Activated T-cell treated with anti-CD3 and anti-CD28 coated beads, Interleukin-2, amount 50 U/mL, for 24 hours (primary cell): Measurements from ENCODE around the gene ME1.
"Not testable (repeated sequence)": the region's sequence is repeated elsewhere in the genome, so short reads cannot be mapped to it uniquely, and the experiment has no call there.

Experiments used
- DNase-seq: peaks from one replicate; pipeline ENCODE4 v3.0.0-alpha.2; 2020
- H3K27ac Mint-ChIP-seq: 2 replicates; pipeline ENCODE4 v1.8.0; 2020; ENCODE audit warnings: mild to moderate bottlenecking, mixed read lengths
- H3K27me3 Mint-ChIP-seq: 2 replicates; pipeline ENCODE4 v1.8.0; 2020; ENCODE audit warnings: mixed read lengths
- H3K36me3 Mint-ChIP-seq: 2 replicates; pipeline ENCODE4 v1.8.0; 2020; ENCODE audit warnings: low read depth, mixed read lengths
- H3K4me1 Mint-ChIP-seq: 2 replicates; pipeline ENCODE4 v1.8.0; 2020; ENCODE audit warnings: low read depth, mixed read lengths
- H3K4me3 Mint-ChIP-seq: 2 replicates; pipeline ENCODE4 v1.8.0; 2020; ENCODE audit warnings: mild to moderate bottlenecking, moderate library complexity, mixed read lengths
- H3K9me3 Mint-ChIP-seq: 2 replicates; pipeline ENCODE4 v1.8.0; 2020; ENCODE audit warnings: mixed read lengths

ME1 gene

GRCh38 chr6:83287298-83287697, 143.6 kb downstream of the ME1 start:
- H3K27me3 Mint-ChIP-seq, result peaks cover 42% of the 10 kb centered on the region
- H3K9me3 Mint-ChIP-seq, H3K36me3 Mint-ChIP-seq, H3K27ac Mint-ChIP-seq, H3K4me1 Mint-ChIP-seq, DNase-seq, H3K4me3 Mint-ChIP-seq: not testable (repeated sequence)

DNA sequence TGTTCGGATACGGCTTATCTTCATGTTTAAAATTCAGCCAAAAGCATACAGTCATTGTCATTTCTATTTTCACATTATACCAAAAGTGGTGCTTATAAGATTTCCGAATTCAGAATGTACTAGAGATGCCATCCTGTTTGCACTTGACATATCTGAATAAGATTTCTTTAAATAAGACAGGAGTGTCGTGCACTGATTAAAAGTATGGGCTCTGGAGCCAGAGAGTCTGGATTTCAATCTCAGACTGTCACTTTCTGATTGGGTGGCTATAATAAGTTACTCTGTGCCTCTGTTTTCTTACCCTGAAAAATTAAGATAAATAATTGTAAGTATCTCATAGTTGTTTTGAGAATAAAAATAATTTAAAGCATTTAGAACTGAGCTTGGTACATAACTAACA, 144.9 kb downstream of the ME1 start:
- Mint-ChIP-seq H3K27ac (no peak overlapping the region), H3K4me1 (no peaks in the 10 kb centered on the region), H3K36me3 (no peaks in the 10 kb centered on the region), H3K9me3 (peaks cover 5% of the 10 kb centered on the region), H3K4me3 (no peak overlapping the region), H3K27me3 (peaks cover 32% of the 10 kb centered on the region)
- DNase-seq, result no peak

DNA sequence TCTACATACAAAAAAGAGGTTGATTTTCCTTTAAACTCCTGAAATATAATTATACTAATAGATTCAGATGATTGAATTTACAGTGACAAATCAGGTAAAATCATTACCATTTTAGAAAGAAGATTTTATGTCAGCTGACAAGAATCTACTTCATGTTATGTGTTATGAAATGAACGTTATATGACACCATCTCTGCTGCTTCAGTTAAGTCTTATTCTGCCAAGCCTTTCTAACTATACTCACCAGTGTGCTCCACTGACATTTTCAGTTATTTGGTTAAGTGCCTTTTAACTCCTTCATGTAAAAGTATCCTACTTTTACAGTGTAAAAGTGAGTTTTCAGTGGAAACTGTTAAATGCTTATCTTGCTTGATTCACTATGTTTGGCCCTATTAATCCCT, 157.3 kb downstream of the ME1 start:
- no peaks in the 10 kb centered on the region for H3K9me3 Mint-ChIP-seq
- no peak overlapping the region for H3K27ac Mint-ChIP-seq
- no peak overlapping the region for H3K4me3 Mint-ChIP-seq
- peaks cover 22% of the 10 kb centered on the region for H3K27me3 Mint-ChIP-seq
- peaks cover 10% of the 10 kb centered on the region for H3K4me1 Mint-ChIP-seq
- no peak for DNase-seq
- no peaks in the 10 kb centered on the region for H3K36me3 Mint-ChIP-seq

- Mint-ChIP-seq H3K27me3 (peaks cover 13% of the 10 kb centered on the region), H3K27ac (no peak overlapping the region), H3K4me3 (no peak overlapping the region), H3K9me3 (no peaks in the 10 kb centered on the region), H3K4me1 (peaks cover 10% of the 10 kb centered on the region), H3K36me3 (no peaks in the 10 kb centered on the region)
- DNase-seq, result no peak
Measured at GRCh38 chr6:83270971-83271719, 159.7 kb downstream of the ME1 start.

- DNase-seq, result no peak
- H3K4me1 Mint-ChIP-seq, result no peaks in the 10 kb centered on the region
- peaks cover 18% of the 10 kb centered on the region for H3K27me3 Mint-ChIP-seq
Measured at GRCh38 chr6:83265384-83265783, 165.5 kb downstream of the ME1 start.

GRCh38 chr6:83260577-83260976, 170.3 kb downstream of the ME1 start:
- H3K4me3 Mint-ChIP-seq, result no peak overlapping the region
- no peaks in the 10 kb centered on the region for H3K4me1 Mint-ChIP-seq
- H3K36me3 Mint-ChIP-seq, result no peaks in the 10 kb centered on the region
- H3K27ac Mint-ChIP-seq, result no peak overlapping the region
- H3K27me3 Mint-ChIP-seq, result peaks cover 22% of the 10 kb centered on the region
- no peaks in the 10 kb centered on the region for H3K9me3 Mint-ChIP-seq
- DNase-seq, result no peak

More at GRCh38 chr6:83265384-83265783, 165.5 kb downstream of the ME1 start:
- no peaks in the 10 kb centered on the region for H3K36me3 Mint-ChIP-seq
- no peak overlapping the region for H3K4me3 Mint-ChIP-seq
- H3K9me3 Mint-ChIP-seq, result no peaks in the 10 kb centered on the region
- no peak overlapping the region for H3K27ac Mint-ChIP-seq

DNA sequence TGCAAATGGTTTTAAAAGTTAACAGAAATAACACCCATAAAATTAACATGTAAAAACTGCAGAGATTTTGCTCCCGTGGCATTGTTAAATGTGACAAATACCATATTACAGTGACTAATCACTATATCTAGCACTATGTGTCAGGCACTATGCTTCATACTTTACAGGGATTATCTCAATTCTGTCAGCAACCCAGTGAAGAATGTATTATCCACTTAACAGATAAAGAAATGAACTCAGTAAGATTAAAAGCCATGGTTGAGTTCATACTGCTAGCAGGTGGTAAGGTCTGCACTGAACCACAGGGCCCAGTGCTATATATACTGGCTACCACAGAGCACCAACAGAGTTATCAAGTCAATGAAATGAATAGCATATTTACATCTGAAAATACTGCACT, 172.3 kb downstream of the ME1 start:
- peaks cover 20% of the 10 kb centered on the region for H3K27me3 Mint-ChIP-seq
- DNase-seq, result no peak
- no peak overlapping the region for H3K27ac Mint-ChIP-seq
- no peak overlapping the region for H3K4me3 Mint-ChIP-seq
- no peaks in the 10 kb centered on the region for H3K36me3 Mint-ChIP-seq
- H3K9me3 Mint-ChIP-seq, result no peaks in the 10 kb centered on the region
- H3K4me1 Mint-ChIP-seq, result no peaks in the 10 kb centered on the region

GRCh38 chr6:83257791-83258190, 173.1 kb downstream of the ME1 start:
- no peak for DNase-seq
- Mint-ChIP-seq H3K4me3 (no peak overlapping the region), H3K27ac (no peak overlapping the region), H3K4me1 (no peaks in the 10 kb centered on the region), H3K27me3 (peaks cover 15% of the 10 kb centered on the region), H3K9me3 (no peaks in the 10 kb centered on the region), H3K36me3 (no peaks in the 10 kb centered on the region)

DNA sequence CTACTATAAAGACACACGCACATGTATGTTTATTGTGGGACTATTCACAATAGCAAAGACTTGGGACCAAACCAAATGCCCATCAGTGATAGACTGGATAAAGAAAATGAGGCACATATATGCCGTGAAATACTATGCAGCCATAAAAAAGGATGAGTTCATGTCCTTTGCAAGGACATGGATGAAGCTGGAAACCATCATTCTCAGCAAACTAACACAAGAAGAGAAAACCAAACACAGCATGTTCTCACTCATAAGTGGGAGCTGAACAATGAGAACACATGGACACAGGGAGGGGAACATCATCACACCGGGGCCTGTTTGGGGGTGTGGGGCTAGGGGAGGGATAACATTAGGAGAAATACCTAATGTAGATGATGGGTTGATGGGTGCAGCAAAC, 174.1 kb downstream of the ME1 start:
- H3K9me3 Mint-ChIP-seq, H3K4me1 Mint-ChIP-seq, H3K36me3 Mint-ChIP-seq, H3K4me3 Mint-ChIP-seq, H3K27ac Mint-ChIP-seq, DNase-seq: not testable (repeated sequence)
- H3K27me3 Mint-ChIP-seq, result peaks cover 19% of the 10 kb centered on the region

- H3K4me3 Mint-ChIP-seq, result no peak overlapping the region
- no peaks in the 10 kb centered on the region for H3K4me1 Mint-ChIP-seq
- H3K9me3 Mint-ChIP-seq, result no peaks in the 10 kb centered on the region
- no peak overlapping the region for H3K27ac Mint-ChIP-seq
- H3K36me3 Mint-ChIP-seq, result no peaks in the 10 kb centered on the region
- H3K27me3 Mint-ChIP-seq, result peaks cover 17% of the 10 kb centered on the region
- no peak for DNase-seq
Measured at GRCh38 chr6:83252719-83253118, 178.1 kb downstream of the ME1 start.

DNA sequence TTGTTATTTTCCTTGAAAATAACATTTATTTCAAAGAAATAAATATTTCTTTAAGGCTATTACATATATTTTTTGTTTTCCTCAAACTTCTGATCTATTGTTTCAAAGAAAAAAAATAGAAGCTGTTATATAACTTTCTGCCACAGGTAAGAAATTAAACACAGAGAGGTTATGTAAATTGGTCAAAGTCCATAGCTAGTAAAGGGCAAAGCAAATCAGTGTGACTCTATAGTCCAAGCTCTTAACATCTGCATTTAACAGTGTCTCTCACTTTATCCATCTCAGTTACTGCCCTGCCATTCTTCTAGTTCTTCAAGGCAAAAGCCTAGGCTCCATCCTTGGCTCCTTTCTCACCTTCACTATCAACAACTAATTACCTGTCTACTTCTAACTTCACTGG, 180.6 kb downstream of the ME1 start:
- H3K9me3 Mint-ChIP-seq, result no peaks in the 10 kb centered on the region
- H3K4me1 Mint-ChIP-seq, result no peaks in the 10 kb centered on the region
- DNase-seq, result no peak
- H3K27ac Mint-ChIP-seq, result no peak overlapping the region
- no peaks in the 10 kb centered on the region for H3K36me3 Mint-ChIP-seq
- H3K4me3 Mint-ChIP-seq, result no peak overlapping the region
- H3K27me3 Mint-ChIP-seq, result peaks cover 14% of the 10 kb centered on the region

GRCh38 chr6:83247471-83247870, 183.4 kb downstream of the ME1 start:
- no peaks in the 10 kb centered on the region for H3K9me3 Mint-ChIP-seq
- H3K36me3 Mint-ChIP-seq, result no peaks in the 10 kb centered on the region
- DNase-seq, result no peak
- H3K27me3 Mint-ChIP-seq, result peaks cover 21% of the 10 kb centered on the region
- H3K4me1 Mint-ChIP-seq, result no peaks in the 10 kb centered on the region
- no peak overlapping the region for H3K4me3 Mint-ChIP-seq
- no peak overlapping the region for H3K27ac Mint-ChIP-seq

DNA sequence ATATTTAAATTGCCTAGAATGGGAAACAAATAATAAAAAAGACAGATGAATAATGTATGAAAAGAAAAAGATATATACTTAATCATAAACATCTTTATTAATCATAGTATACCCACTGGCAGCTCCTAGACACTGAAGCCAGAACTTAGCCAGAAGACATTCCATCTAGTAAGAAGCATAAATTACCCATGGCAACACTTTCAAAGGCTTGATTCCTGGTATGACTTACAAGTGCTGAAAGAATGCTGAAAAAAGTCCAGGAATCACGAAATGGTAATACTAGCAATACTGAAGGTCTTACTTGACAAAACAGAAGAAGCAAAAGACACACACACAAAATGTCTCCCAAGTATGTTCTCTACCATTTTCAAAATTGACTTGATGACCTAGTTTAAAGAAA, 199.7 kb downstream of the ME1 start:
- no peak overlapping the region for H3K4me3 Mint-ChIP-seq
- H3K27me3 Mint-ChIP-seq, result peaks cover 23% of the 10 kb centered on the region
- H3K27ac Mint-ChIP-seq, result no peak overlapping the region
- no peaks in the 10 kb centered on the region for H3K9me3 Mint-ChIP-seq
- no peaks in the 10 kb centered on the region for H3K36me3 Mint-ChIP-seq
- no peaks in the 10 kb centered on the region for H3K4me1 Mint-ChIP-seq
- no peak for DNase-seq

DNA sequence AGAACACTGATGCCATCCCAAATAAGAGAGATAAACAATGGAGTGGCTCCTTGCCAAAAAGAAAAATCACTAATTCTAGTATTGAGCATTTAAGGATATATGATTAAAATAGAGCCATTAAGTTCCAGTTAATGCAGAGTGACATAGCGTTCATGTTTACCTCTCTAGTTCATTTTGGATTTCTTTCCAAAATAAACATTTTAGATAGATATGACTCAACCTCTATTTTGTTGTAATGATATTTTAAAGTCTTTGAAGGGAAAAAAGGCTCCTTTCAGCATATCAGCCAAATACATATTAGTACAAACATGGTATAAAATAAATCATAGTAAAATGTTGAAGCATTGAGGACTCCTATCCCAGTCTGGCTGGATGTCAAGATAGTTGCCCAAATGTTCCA, 204.3 kb downstream of the ME1 start:
- Mint-ChIP-seq H3K36me3 (no peaks in the 10 kb centered on the region), H3K27ac (no peak overlapping the region), H3K4me3 (no peak overlapping the region), H3K27me3 (peaks cover 9% of the 10 kb centered on the region), H3K9me3 (no peaks in the 10 kb centered on the region), H3K4me1 (no peaks in the 10 kb centered on the region)
- no peak for DNase-seq

DNA sequence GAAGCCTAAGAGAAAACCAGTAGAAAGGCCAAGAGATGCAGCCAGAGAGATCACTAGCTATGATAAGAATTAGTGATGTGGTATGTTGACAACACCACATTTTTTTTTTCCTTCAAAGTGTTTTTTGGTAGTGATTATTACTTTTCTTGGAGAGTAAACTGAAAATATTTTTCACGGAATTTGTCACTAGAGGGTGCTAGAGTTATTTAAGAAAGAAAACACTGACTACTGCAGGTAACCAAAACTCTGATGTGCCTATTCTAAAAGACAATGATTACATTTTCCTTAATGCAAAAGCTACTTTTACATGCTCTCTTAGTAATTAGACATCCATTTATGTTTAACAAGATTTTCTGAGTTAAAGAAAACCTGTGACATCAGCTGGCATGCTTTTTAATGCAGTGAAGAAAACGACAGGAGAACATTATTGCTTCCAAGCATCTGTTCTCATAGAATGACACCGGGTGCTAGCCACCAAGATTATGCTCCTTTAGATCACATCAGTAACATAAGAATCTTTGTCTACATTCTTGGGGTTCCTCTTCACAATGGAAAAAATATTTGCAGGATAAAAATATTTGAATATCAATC, 208.9 kb downstream of the ME1 start:
- Mint-ChIP-seq H3K4me1 (no peaks in the 10 kb centered on the region), H3K36me3 (no peaks in the 10 kb centered on the region), H3K27me3 (no peaks in the 10 kb centered on the region), H3K9me3 (no peaks in the 10 kb centered on the region), H3K4me3 (no peak overlapping the region), H3K27ac (no peak overlapping the region)
- no peak for DNase-seq
